NT2/D1 (cell line): ENCODE results near the gene POLR2H.

Experiments used
- YY1 ChIP-seq: IDR thresholded peaks from 2 replicates; pipeline ENCODE4 v1.6.1; 2011; ENCODE audit not compliant: insufficient read length, insufficient read depth
- ZNF274 ChIP-seq: IDR thresholded peaks from 2 replicates; pipeline ENCODE4 v1.6.1; 2011; ENCODE audit warnings: mild to moderate bottlenecking, low read depth, low read length

DNA sequence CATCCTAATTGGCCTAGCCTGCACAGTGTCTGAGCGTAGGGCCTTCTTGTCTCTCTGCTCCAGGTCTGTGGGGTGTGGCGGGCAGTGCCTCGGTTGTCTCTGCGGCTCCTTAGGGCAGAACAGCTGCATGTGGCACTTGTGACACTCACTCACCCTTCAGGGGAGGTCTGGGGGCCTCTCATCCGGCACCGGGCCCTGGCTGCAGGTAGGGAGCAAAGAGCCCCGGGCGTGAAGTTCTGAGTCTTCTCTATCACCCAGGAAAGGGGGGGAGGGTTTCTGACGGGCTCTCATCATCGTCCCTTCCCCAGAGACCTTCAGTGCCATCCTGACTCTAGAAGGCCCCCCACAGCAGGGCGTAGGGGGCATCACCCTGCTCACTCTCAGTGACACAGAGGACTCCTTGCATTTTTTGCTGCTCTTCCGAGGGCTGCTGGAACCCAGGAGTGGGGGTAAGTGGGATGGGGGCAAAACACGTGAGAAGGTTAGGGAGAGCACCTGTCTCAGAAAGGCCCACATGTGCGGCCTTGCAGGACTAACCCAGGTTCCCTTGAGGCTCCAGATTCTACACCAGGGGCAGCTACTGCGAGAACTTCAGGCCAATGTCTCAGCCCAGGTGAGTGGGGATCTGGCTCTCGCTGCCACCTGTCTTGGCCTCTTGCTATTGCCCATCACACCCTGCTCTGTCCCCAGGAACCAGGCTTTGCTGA lies 21.0 kb downstream of the POLR2H start:
- TF ChIP-seq ZNF274 (no peak), YY1 (no peak)
